Measurements from ENCODE around the gene CD40LG. TPM values are rescaled to one million over a fixed set of nuclear protein-coding genes. Genes with fewer than 3 reads are reported as not detected.

Gene CD40LG
- total RNA-seq, 3 donors from 2014 or later: 0.29 to 0.33 (median 0.32) TPM

DNA sequence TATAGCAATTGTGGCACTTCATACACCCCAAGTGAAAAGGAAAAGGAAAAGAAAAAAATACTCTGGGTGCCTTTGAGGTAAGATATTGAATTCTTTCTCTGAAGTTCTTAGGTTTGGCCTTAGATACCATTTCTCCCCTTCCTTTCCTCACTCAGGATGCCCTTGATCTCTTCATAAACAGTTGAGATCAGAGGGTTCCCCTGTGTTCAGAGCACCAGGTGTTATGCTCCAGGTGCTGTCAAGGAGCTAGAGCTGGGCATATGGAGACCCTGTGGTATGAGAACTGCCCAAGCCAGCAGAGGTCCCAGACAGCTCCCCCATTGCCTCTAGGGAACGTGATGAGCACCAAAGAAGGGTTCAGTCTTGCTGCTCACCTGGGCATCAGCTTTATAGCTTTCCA lies 17.1 kb upstream of the CD40LG start:
- no peak for DNase-seq (ENCODE audit: low spot score in 2 of 2)
- H3K4me3 ChIP-seq: no peak overlapping the region
- no peaks in the 10 kb centered on the region for H3K9me3 ChIP-seq
- H3K27me3 ChIP-seq: peaks cover 0 to 36% of the 10 kb centered on the region in 2 donors
- H3K4me1 ChIP-seq: no peaks in the 10 kb centered on the region
- H3K36me3 ChIP-seq: no peaks in the 10 kb centered on the region
- no peak overlapping the region for H3K27ac ChIP-seq
- intact Hi-C loops (cut with DNase I; ENCODE audit: low total_unique reads): no loop called here
- TF ChIP-seq POLR2AphosphoS5 (IDR thresholded peaks at IDR 0.05): no peak
- TF ChIP-seq POLR2A (IDR thresholded peaks at IDR 0.05): no peak
- no peak for TF ChIP-seq CTCF (IDR thresholded peaks at IDR 0.05)

DNA sequence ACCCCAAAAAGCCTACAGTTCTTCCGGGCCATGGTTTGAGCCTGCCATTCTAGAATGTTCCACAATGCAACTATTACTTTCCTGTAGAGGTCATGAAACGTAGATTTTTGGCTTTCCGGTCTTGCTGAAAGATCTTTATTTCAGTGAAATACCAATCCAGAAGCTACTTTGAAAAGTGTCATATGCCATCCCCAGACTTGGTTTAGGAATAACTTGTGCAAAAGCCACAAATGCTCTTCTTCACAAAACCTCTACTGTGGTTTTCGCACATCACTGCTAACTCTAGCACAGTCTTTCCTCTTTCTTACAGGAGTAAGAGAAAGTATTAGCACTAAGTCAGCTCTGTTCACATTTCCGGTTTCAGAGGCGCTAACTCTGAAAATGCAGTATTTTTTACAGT lies 12.7 kb upstream of the CD40LG start:
- intact Hi-C loops (cut with DNase I; ENCODE audit: low total_unique reads): no loop called here
- no peak for TF ChIP-seq CTCF (IDR thresholded peaks at IDR 0.05)
- no peak for TF ChIP-seq POLR2AphosphoS5 (IDR thresholded peaks at IDR 0.05)
- Histone ChIP-seq H3K27me3 (peaks cover 0 to 55% of the 10 kb centered on the region in 2 donors), H3K27ac (no peak overlapping the region), H3K36me3 (no peaks in the 10 kb centered on the region), H3K9me3 (no peaks in the 10 kb centered on the region), H3K4me3 (no peak overlapping the region), H3K4me1 (no peaks in the 10 kb centered on the region)
- no peak for DNase-seq (ENCODE audit: low spot score in 2 of 2)

- Histone ChIP-seq H3K4me1 (no peaks in the 10 kb centered on the region), H3K27me3 (peaks cover 0 to 54% of the 10 kb centered on the region in 2 donors), H3K27ac (no peak overlapping the region), H3K4me3 (no peak overlapping the region), H3K36me3 (no peaks in the 10 kb centered on the region), H3K9me3 (no peaks in the 10 kb centered on the region)
- intact Hi-C loops (cut with DNase I; ENCODE audit: low total_unique reads): no loop called here
- DNase-seq (ENCODE audit: low spot score in 2 of 2): no peak
- TF ChIP-seq POLR2A (IDR thresholded peaks at IDR 0.05): no peak
- no peak for TF ChIP-seq POLR2AphosphoS5 (IDR thresholded peaks at IDR 0.05)
Measured at GRCh38 chrX:136636121-136636520, 11.8 kb upstream of the CD40LG start.

DNA sequence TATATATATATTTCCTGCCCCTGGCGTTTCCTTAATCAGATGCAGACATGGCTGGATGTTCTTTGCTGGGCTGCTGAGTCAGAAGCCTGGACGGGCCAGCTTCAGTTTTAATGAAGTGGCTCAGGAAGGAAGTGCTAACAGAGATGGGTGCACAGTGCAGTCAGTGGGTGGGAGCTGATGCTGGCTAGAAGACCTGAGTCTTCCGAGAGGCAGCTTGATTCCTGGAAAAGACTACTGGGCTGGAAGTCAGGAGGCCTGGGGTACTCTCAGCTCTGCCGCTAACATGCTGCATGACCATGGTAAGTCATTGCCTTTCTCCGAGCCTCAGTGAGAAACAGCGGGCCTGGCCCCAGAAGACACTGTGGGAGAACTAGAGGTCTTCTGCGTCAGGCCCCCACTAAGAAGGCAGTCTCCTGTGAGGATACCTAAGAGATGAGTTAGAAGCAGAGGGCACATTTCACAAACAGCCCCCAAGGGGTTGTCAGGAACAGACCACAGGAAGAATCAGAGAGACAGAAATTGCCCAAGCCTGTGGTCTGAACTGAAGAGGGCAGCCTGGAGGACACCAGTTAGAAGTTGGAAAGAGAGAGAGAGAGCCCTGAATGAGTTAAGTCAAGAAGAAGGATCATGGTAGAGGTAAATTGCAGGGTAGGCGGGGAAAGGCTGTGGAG lies 8.3 kb upstream of the CD40LG start:
- Histone ChIP-seq H3K27ac (no peak overlapping the region), H3K4me1 (no peaks in the 10 kb centered on the region), H3K36me3 (no peaks in the 10 kb centered on the region), H3K27me3 (peaks cover 0 to 59% of the 10 kb centered on the region in 2 donors), H3K9me3 (no peaks in the 10 kb centered on the region), H3K4me3 (no peak overlapping the region)
- TF ChIP-seq POLR2A (IDR thresholded peaks at IDR 0.05) (no peak), POLR2AphosphoS5 (IDR thresholded peaks at IDR 0.05) (no peak), CTCF (IDR thresholded peaks at IDR 0.05) (no peak)
- intact Hi-C loops (cut with DNase I; ENCODE audit: low total_unique reads): no loop called here
- no peak for DNase-seq (ENCODE audit: low spot score in 2 of 2)

GRCh38 chrX:136643243-136643642 lies 4.7 kb upstream of the CD40LG start:
- Histone ChIP-seq H3K4me1 (no peaks in the 10 kb centered on the region), H3K4me3 (no peak overlapping the region), H3K36me3 (no peaks in the 10 kb centered on the region), H3K27ac (no peak overlapping the region), H3K9me3 (no peaks in the 10 kb centered on the region), H3K27me3 (peaks cover 0 to 48% of the 10 kb centered on the region in 2 donors)
- intact Hi-C loops (cut with DNase I; ENCODE audit: low total_unique reads): no loop called here
- no peak for TF ChIP-seq CTCF (IDR thresholded peaks at IDR 0.05)
- no peak for TF ChIP-seq POLR2A (IDR thresholded peaks at IDR 0.05)
- no peak for TF ChIP-seq POLR2AphosphoS5 (IDR thresholded peaks at IDR 0.05)
- DNase-seq (ENCODE audit: low spot score in 2 of 2): no peak
